ENCODE measurements around the gene ADGRV1. TPM values are rescaled to one million over a fixed set of nuclear protein-coding genes. Genes with fewer than 3 reads are reported as not detected.

The ADGRV1 gene
- total and polyA plus RNA-seq, 9 of the 15 experiments (the other 6 are each of a cell fraction or from before 2014, with no cell fraction given), result 21.7 to 156 (median 58.2) TPM

GRCh38 chr5:91065496-91065895, 506.9 kb downstream of the ADGRV1 start (continued):
- TF ChIP-seq NFIC (IDR thresholded peaks at IDR 0.05), result no peak
- TF ChIP-seq GATA2 (CRISPR knock-in tag; IDR thresholded peaks at IDR 0.05), result no peak

GRCh38 chr5:91069364-91069763, 510.8 kb downstream of the ADGRV1 start:
- H3K9me3 ChIP-seq (replicated peaks; ENCODE audit: control insufficient read depth, insufficient read depth, low read depth, low read length), result no peaks in the 10 kb centered on the region
- no peak overlapping the region for H3K9ac ChIP-seq (ENCODE audit: insufficient read depth in 1 of 2, low read depth in 2 of 2, low read length in 2 of 2)
- no peaks in the 10 kb centered on the region for H3K79me2 ChIP-seq (ENCODE audit: control insufficient read depth, insufficient read depth, low read length)
- no peak overlapping the region for H2AFZ ChIP-seq (ENCODE audit: low read depth, low read length)
- FAIRE-seq (no peak), DNase-seq (ENCODE audit: extremely low read depth in 1 of 4, low spot score in 3 of 4) (no peak), ATAC-seq (no peak)
- in situ Hi-C loops (cut with MboI), result no loop called here
- no peaks in the 10 kb centered on the region for H3K9me1 ChIP-seq (ENCODE audit: control insufficient read depth, insufficient read depth, low read length)
- no peaks in the 10 kb centered on the region for H3K27me3 ChIP-seq (ENCODE audit: control insufficient read depth in 2 of 2, insufficient read depth in 2 of 2, low read length in 2 of 2)
- intact Hi-C loops (cut with micrococcal nuclease), result no loop called here
- H3K27ac ChIP-seq (ENCODE audit: extremely low read depth, low read depth, low read length), result no peak overlapping the region
- TF ChIP-seq ZNF121 (CRISPR knock-in tag; conservative IDR thresholded peaks at IDR 0.05) (no peak), RBM14 (IDR thresholded peaks at IDR 0.05; ENCODE audit: borderline replicate concordance, insufficient read depth, low read depth, low read length) (no peak), TCF7 (IDR thresholded peaks at IDR 0.05; ENCODE audit: borderline replicate concordance) (no peak), SMARCB1 (IDR thresholded peaks at IDR 0.05; ENCODE audit: insufficient read length, low read depth) (no peak), ATF3 (IDR thresholded peaks at IDR 0.05) (no peak), ATF3 (CRISPR knock-in tag; conservative IDR thresholded peaks at IDR 0.05) (no peak), ZNF79 (CRISPR knock-in tag; IDR thresholded peaks at IDR 0.05; ENCODE audit: low read depth) (no peak), TCF15 (CRISPR knock-in tag; IDR thresholded peaks at IDR 0.05) (no peak), THRB (CRISPR knock-in tag; conservative IDR thresholded peaks at IDR 0.05) (no peak), ZNF431 (CRISPR knock-in tag; IDR thresholded peaks at IDR 0.05) (no peak), NUFIP1 (IDR thresholded peaks at IDR 0.05; ENCODE audit: partially characterized antibody) (no peak), ZKSCAN1 (IDR thresholded peaks at IDR 0.05; ENCODE audit: low read depth, low read length) (no peak), BCL6 (CRISPR knock-in tag; IDR thresholded peaks at IDR 0.05) (no peak), BRCA1 (IDR thresholded peaks at IDR 0.05) (no peak), BRCA1 (CRISPR knock-in tag; IDR thresholded peaks at IDR 0.05) (no peak), AFF4 (CRISPR knock-in tag; IDR thresholded peaks at IDR 0.05) (no peak)
- 71% methylated on average over 2 of the region's 2 CpGs for WGBS (ENCODE audit: insufficient coverage, low coverage, missing lambda C conversion rate)
- BruUV-seq (replicated peaks), result no TSS peak
- no peaks in the 10 kb centered on the region for H4K20me1 ChIP-seq (replicated peaks; ENCODE audit: control insufficient read depth, insufficient read depth, low read length)
- CTCF ChIA-PET (ENCODE audit: low intra/inter-chr PET ratio), result no interaction called here
- H3K36me3 ChIP-seq (ENCODE audit: control insufficient read depth, insufficient read depth, low read length), result peaks cover 9% of the 10 kb centered on the region; the same call in 1 of the 3 replicates
- H3K4me1 ChIP-seq (replicated peaks in 1 of 2; ENCODE audit: control insufficient read depth in 2 of 2, insufficient read depth in 2 of 2, low read length in 2 of 2), result no peaks in the 10 kb centered on the region
- H3K4me3 ChIP-seq, result no peak overlapping the region
- H3K4me2 ChIP-seq (ENCODE audit: insufficient read depth, low read length), result no peak overlapping the region
- POLR2A ChIA-PET, result no interaction called here

All from K562 (cell line).